Rectal smooth muscle tissue (tissue), 1 donor: ENCODE measurements around the gene EFCAB6.
"Not testable (repeated sequence)": the region's sequence is repeated elsewhere in the genome, so short reads cannot be mapped to it uniquely, and the experiment has no call there.

Experiments used
- H3K27ac ChIP-seq: one replicate; pipeline ENCODE4 v1.7.0; 2013; ENCODE audit warnings: low read depth, low read length, inconsistent platforms
- H3K27me3 ChIP-seq: one replicate; pipeline ENCODE4 v1.7.0; 2013; ENCODE audit warnings: low read length; ENCODE audit not compliant: control insufficient read depth, insufficient read depth
- H3K36me3 ChIP-seq: one replicate; pipeline ENCODE4 v1.7.0; 2013; ENCODE audit warnings: low read length; ENCODE audit not compliant: control insufficient read depth, insufficient read depth
- H3K4me1 ChIP-seq: one replicate; pipeline ENCODE4 v1.7.0; 2013; ENCODE audit warnings: low read length; ENCODE audit not compliant: control insufficient read depth, insufficient read depth
- H3K4me3 ChIP-seq: one replicate; pipeline ENCODE4 v1.7.0; 2013; ENCODE audit warnings: low read length
- H3K9ac ChIP-seq: one replicate; pipeline ENCODE4 v1.7.0; 2013; ENCODE audit warnings: low read length

EFCAB6 gene

DNA sequence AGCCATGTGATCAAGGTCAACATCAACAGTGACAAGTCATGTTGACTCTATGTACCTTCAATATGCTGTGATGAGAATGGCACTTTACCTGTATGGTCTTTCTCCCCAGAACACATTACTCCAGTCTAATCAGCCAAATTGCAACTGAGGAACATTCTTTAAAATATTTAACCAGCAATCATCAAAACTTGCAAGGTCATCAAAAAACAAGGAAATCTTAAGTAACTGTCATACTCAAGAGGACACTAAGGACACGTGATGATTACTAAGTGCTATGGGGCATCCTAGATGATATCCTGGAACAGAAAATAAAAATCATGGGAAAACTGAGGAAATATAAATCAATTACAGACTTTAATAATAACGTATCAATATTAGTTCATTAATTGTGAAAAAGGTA, 118.9 kb downstream of the EFCAB6 start:
- Histone ChIP-seq H3K4me1 (no peaks in the 10 kb centered on the region), H3K27ac (no peak overlapping the region), H3K9ac (no peak overlapping the region), H3K27me3 (no peaks in the 10 kb centered on the region), H3K4me3 (no peak overlapping the region), H3K36me3 (no peaks in the 10 kb centered on the region)

DNA sequence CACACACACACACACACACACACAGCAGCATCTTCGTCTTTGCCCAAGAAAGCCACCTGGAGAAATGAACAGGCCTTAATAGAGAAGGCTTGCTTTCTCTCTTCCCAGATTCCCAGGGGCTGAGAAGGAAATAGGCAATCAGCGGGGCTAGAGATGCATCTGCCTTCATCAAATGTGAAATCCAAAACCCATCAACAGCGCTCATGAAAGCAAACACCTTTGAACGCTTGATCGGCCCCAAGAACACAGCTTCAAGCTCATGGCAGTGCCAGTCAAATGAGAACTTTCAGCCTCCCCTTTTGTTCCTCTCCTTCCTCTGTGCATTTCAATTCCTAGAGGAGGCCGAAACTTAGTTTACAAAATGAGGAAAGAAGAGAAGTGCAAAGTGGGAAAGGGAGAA, 122.7 kb downstream of the EFCAB6 start:
- no peak overlapping the region for H3K9ac ChIP-seq
- H3K4me1 ChIP-seq: no peaks in the 10 kb centered on the region
- H3K4me3 ChIP-seq: no peak overlapping the region
- no peaks in the 10 kb centered on the region for H3K36me3 ChIP-seq
- no peak overlapping the region for H3K27ac ChIP-seq
- no peaks in the 10 kb centered on the region for H3K27me3 ChIP-seq

DNA sequence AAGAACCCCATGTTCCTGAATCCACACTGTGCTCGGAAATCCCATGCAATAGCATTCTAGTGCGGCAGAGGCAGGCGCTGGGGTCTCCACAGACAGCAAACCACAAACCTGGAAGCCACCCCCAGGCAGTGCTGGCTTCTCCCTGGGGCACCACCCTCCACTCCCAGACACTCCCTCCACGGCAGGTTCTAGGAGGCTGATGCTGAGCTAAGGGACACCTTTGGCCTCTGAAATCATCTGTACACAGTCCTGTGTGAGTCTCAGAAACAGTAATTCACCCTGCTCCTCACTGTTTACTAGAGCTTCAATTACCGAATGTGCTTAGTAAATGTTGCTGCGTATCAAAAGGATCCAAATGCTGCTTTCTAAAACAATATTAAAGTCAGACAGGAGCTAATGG, 129.3 kb downstream of the EFCAB6 start:
- Histone ChIP-seq H3K4me3 (no peak overlapping the region), H3K4me1 (no peaks in the 10 kb centered on the region), H3K9ac (no peak overlapping the region), H3K27ac (no peak overlapping the region), H3K27me3 (no peaks in the 10 kb centered on the region), H3K36me3 (no peaks in the 10 kb centered on the region)

DNA sequence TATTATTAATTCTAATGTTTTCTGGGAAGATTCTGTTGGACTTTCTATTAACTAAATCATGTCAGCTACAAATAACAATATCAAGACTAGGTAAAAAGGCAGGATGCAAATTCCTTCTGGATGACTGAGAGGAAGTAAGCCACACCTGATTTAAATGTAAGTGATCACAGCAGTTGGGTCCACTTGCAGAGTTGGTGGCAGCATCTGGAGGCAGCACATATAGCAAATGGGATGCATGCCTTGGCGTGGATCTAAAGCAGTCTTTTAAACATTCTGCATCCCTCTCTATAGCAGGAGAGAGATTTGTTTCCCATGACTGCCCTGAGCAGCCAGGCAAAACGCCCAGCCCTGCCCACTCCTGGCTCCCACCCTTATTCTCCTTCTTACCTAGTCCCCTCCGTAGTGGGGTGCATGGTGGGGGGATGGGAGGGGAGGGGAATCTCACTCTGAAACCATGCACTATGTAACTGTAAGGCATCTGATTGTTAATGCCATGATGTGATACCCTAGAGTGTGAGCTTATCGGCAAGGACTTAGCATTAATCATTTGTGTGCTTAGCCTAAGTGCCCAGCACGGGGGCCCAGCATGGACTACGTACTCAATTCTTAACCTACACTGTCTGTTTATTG, 130.3 kb downstream of the EFCAB6 start:
- H3K36me3 ChIP-seq: no peaks in the 10 kb centered on the region
- no peak overlapping the region for H3K4me3 ChIP-seq
- H3K27ac ChIP-seq: no peak overlapping the region
- H3K4me1 ChIP-seq: no peaks in the 10 kb centered on the region
- H3K27me3 ChIP-seq: no peaks in the 10 kb centered on the region
- no peak overlapping the region for H3K9ac ChIP-seq

DNA sequence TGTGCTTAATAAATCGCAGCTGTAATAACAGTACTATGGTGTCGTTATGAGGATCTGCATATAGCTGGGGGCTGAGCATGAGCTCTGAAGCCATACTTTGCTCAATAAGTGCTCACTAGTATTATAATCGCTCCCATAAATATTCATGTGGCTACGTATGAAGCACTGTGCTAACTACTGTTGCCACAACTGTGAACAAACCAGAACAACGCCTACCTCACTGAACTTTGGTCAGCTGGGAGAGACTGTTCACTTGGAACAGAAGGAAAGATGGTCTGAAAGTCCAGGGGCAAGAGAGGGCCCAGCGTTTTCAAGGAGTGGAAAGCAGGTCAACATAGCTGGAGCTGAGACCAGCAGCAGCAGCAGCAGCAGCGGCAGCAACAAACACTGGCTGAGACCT, 141.6 kb downstream of the EFCAB6 start:
- H3K4me1 ChIP-seq: no peaks in the 10 kb centered on the region
- no peaks in the 10 kb centered on the region for H3K27me3 ChIP-seq
- no peak overlapping the region for H3K9ac ChIP-seq
- no peak overlapping the region for H3K4me3 ChIP-seq
- no peaks in the 10 kb centered on the region for H3K36me3 ChIP-seq
- H3K27ac ChIP-seq: no peak overlapping the region

DNA sequence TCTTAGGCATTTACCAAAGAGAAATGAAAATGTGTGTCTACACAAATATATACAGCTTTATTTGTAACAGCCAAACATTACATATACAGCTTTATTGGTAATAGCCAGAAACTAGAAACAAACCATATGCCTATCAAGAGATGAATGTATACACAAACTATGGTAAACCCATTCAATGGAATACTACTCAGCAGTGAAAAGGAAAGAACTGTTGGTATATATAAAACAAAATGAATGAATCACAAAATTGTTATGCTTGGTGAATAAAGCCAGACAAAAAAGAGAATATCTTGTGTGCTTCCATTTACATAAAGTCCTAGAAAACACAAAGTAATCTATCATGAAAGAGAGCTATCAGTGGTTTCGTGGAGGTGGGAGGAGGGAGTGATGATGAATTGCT, 142.9 kb downstream of the EFCAB6 start:
- no peaks in the 10 kb centered on the region for H3K27me3 ChIP-seq
- no peak overlapping the region for H3K4me3 ChIP-seq
- H3K27ac ChIP-seq: no peak overlapping the region
- H3K9ac ChIP-seq: no peak overlapping the region
- no peaks in the 10 kb centered on the region for H3K36me3 ChIP-seq
- no peaks in the 10 kb centered on the region for H3K4me1 ChIP-seq

DNA sequence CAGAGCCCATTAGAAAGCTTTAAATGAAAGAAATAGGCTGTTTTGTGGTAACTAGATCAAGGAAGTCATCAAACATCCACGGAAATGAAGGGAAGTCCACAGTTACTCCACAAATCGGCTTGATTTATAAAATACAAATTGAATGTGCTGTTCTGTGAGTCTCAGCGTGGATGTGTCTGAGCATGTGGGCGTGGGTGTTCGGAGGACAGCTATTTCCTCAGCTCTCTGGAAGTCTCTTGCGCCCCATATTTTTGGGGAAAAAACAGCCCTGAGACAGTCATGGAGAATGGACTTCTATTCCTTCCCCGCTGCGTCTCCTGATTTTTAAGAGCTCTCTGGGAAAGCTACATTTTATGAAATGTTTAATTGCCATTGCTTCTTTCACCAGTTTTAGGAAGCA, 144.4 kb downstream of the EFCAB6 start:
- no peak overlapping the region for H3K27ac ChIP-seq
- H3K4me1 ChIP-seq: no peaks in the 10 kb centered on the region
- H3K36me3 ChIP-seq: no peaks in the 10 kb centered on the region
- no peak overlapping the region for H3K9ac ChIP-seq
- no peak overlapping the region for H3K4me3 ChIP-seq
- no peaks in the 10 kb centered on the region for H3K27me3 ChIP-seq

DNA sequence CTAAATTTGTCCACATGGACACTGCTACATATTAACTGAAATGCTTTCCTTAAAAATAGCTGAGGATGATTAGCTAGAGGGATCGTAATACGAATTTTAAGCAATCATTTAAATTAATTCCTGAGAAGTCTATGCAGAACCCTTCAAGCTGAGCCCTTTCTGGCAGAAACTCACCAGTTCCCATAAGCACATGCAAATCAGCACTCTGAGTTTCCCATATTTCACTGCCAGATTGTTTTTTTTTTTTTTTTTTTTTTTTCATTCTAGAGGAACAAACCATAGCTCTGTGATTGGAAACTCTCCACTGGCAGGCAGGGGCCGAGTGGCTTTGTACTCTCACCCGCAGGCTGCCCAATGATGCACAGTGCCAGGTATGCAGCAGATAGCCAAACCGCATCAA, 145.6 kb downstream of the EFCAB6 start:
- no peaks in the 10 kb centered on the region for H3K27me3 ChIP-seq
- no peaks in the 10 kb centered on the region for H3K36me3 ChIP-seq
- no peak overlapping the region for H3K9ac ChIP-seq
- no peak overlapping the region for H3K4me3 ChIP-seq
- H3K27ac ChIP-seq: no peak overlapping the region
- no peaks in the 10 kb centered on the region for H3K4me1 ChIP-seq

DNA sequence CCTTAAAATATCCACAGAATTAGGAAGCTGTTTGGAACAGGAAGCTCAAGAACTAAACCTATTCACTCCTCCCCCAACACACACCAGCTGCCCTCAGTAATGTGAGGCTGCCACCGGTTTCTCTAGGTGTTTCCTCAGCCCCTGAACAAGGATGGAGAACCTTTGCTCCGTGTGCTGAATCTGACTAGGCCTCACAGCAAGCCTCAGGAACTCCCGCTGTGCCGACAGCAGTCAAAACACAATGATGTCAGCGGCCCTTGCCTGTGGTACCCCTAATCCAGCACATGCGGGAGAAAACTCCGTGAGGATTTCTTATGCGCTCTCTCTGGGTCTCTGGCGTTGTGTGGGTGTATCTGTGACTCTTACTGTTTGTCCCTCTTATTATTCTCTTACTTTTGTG, 153.3 kb downstream of the EFCAB6 start:
- Histone ChIP-seq H3K27me3 (no peaks in the 10 kb centered on the region), H3K9ac (no peak overlapping the region), H3K4me3 (no peak overlapping the region), H3K36me3 (no peaks in the 10 kb centered on the region), H3K27ac (no peak overlapping the region), H3K4me1 (no peaks in the 10 kb centered on the region)

DNA sequence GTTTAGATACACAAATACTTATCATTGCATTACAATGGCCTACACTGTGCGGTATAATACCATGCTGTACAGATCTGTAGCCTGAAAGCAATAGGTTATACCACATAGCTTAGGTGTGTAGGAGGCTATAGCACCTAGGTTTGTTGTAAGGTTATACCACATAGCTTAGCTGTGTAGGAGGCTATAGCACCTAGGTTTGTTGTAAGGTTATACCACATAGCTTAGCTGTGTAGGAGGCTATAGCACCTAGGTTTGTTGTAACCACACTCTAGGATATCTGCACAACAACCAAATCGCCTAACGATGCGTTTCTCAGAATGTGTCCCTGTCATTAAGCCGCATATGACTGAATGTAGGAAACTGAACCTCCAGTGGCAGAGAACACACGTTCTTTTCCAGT, 155.5 kb downstream of the EFCAB6 start:
- H3K27me3 ChIP-seq, H3K9ac ChIP-seq, H3K4me1 ChIP-seq, H3K4me3 ChIP-seq, H3K27ac ChIP-seq, H3K36me3 ChIP-seq: not testable (repeated sequence)

DNA sequence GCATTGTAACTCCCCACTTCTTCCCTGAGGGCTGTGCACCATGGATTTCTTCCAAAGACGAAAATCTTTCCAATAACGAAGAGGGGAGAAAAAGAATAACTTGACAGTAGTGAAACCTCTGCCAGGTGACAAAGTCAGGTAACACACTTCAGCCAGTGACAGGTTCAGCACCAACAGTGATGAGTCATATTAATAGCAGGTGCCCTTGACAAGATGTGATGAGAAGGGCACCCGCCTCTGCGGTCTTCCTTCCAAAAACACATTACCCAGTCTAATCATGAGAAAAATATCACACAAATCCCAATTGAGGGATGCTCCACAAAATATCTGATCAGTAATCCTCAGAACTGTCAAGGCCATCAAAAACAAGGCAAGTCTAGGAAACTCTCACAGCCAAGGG, 157.8 kb downstream of the EFCAB6 start:
- Histone ChIP-seq H3K9ac (no peak overlapping the region), H3K36me3 (no peaks in the 10 kb centered on the region), H3K4me1 (no peaks in the 10 kb centered on the region), H3K4me3 (no peak overlapping the region), H3K27ac (no peak overlapping the region), H3K27me3 (no peaks in the 10 kb centered on the region)

DNA sequence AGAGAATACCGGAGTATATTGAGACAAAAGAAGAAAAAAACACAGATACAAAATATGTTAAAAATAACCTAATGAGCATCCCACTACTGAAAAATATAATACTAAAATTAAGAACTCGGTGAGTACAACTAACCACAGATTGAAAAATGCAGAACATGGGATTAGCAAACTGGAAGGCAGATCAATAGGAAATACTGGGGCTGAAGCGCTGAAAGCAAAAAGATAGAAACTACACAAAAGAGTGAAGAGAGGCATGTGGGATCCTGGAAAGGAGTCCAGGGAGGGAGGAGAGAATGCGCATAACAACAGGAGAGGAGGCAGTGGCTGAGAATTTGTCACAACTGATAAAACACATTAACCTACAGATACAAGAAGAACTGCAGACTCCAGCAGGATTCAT, 159.3 kb downstream of the EFCAB6 start:
- H3K36me3 ChIP-seq: no peaks in the 10 kb centered on the region
- H3K27ac ChIP-seq: no peak overlapping the region
- H3K9ac ChIP-seq: no peak overlapping the region
- no peak overlapping the region for H3K4me3 ChIP-seq
- H3K27me3 ChIP-seq: no peaks in the 10 kb centered on the region
- H3K4me1 ChIP-seq: no peaks in the 10 kb centered on the region

DNA sequence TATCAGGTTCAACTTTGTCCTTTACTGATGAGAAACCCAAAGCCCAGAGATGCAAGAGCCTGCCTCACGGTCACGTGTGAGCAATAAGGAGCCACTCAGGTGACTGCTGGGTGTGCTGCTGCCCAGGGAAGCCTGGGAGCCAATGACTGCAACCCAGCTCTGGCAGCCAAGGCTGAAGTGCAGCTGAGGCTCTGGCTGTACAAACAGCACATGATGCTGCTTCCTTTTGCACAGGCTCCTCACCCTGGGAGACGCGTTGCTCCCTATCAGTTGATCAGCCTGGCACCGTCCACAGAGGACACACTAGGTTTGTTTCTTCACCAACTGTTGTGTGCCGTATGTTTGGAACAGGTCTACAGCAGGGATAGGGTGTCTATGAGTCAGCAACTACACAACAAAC, 168.7 kb downstream of the EFCAB6 start:
- no peaks in the 10 kb centered on the region for H3K36me3 ChIP-seq
- H3K9ac ChIP-seq: no peak overlapping the region
- no peak overlapping the region for H3K4me3 ChIP-seq
- H3K27me3 ChIP-seq: no peaks in the 10 kb centered on the region
- H3K27ac ChIP-seq: no peak overlapping the region
- no peaks in the 10 kb centered on the region for H3K4me1 ChIP-seq
